Right renal cortex interstitium (tissue), 3 donors: ENCODE measurements around the gene APLP2. TPM values are rescaled to one million over a fixed set of nuclear protein-coding genes. Genes with fewer than 3 reads are reported as not detected.

ENCODE experiments used
- DNase-seq, 3 donors: peaks; one replicate each; pipeline ENCODE4 v3.0.0-alpha.2; 2013; ENCODE audit warnings: low read depth in 3 of 3, low spot score in 2 of 3
- polyA plus RNA-seq, 3 donors: library from polyadenylated mRNA; unstranded; fragments of 120-200 nt; gene quantifications; one replicate each; pipeline ENCODE4 v1.2.1, GENCODE V29; 2013; ENCODE audit not compliant: insufficient read length in 3 of 3

Gene APLP2
- polyA plus RNA-seq, 3 donors = 506 to 554 (median 517) TPM

DNA sequence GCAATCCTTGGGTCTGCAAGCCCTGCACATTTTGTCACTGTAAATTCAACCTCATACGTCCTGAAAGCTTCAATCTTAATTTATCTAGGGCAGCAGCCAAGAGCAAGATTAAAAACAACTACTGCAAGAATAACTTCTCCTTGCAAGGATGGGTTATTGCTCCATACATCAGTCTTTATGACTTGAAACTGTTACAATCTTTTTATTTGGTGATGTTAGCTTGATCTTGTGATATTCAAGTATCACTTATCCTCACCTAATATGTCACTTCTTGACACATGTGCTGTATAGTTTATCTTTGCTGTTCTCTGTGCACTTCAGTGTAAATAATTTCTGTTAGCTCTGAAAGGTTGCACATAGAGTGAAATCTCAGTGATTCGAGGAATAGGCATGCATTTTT lies 14.7 kb upstream of the APLP2 start:
- DNase-seq = no peak

DNA sequence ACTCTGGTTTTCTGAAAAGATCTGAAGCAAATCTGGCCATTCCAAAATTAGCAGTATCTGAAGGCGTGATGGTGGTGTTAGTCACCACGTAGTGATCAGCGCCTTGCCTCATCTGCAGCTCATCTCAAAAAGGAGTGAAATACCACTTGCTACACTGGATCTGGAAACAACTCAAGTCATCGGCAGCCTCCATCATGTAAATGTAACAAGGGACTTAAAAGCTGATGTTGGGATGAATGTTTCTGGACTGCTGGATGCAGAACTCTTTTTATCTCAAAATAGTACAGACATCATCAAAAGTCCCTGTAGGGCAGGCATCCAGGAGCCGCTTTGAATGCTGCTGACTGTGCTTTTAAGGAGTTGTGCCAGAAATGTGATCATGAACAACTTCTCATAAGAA lies 14.1 kb upstream of the APLP2 start:
- no peak for DNase-seq

GRCh38 chr11:130061017-130061416 lies 8.7 kb upstream of the APLP2 start:
- no peak for DNase-seq

DNA sequence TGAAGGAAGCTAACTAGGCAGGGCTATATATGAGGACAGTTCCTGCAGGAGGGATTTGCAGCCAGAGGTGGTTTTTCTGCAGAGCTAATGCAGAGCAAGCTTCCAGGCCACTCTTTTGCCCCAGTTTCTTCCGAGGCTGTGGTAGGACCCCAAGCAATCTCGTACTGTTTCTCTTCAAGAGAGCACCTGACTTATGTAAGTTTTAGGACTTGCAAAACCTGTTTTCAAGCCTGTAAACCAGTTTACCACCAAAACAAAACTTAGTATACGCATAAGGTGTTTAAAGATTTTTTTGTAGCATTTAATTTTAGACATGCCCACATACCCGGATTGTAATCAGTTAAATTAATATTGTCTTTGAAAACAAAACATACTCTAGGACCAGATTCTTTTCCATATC lies 7.7 kb upstream of the APLP2 start:
- no peak for DNase-seq

GRCh38 chr11:130063451-130063850 lies 6.2 kb upstream of the APLP2 start:
- DNase-seq = no peak

GRCh38 chr11:130064596-130064995 lies 5.1 kb upstream of the APLP2 start:
- DNase-seq = no peak

DNA sequence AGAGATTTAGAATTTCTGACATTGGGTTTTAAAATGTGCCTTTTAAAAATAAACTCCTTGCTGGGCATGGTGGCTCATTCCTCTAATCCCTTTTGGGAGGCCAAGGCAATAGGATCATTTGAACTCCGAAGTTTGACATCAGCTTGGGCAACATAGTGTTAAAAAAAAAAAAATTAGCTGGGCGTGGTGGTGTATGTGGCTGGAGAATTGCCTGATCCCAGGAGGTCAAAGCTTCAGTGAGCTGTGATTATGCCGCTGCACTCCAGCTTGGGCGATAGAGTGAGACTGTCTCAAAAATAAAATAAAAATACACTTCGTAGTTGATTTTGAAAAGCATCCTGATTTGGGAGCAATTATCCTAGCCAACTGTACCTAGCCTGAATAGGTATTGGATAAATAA lies 3.4 kb upstream of the APLP2 start:
- DNase-seq = no peak

DNA sequence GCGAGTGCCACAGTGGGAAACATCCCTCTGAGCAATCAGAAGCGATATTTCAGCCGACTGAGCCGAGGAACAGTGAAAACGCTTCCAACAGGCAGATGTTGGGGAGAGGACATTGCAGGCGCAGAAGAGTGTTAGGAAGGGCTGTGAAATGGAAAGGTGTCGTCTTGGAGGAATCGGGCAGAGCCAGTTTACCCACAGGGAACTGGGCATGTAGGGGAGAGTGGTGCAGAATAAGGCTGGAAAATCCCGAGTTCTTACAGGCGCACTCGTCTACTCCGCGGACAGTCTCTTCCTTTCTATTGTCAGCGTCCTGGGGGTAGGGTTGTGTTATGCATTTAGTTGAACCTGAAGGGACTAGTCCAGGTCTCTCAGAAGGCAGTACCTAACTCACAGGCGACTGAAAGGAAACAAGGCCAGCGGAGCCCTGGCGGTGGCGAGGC lies 1.1 kb upstream of the APLP2 start:
- DNase-seq = no peak

DNA sequence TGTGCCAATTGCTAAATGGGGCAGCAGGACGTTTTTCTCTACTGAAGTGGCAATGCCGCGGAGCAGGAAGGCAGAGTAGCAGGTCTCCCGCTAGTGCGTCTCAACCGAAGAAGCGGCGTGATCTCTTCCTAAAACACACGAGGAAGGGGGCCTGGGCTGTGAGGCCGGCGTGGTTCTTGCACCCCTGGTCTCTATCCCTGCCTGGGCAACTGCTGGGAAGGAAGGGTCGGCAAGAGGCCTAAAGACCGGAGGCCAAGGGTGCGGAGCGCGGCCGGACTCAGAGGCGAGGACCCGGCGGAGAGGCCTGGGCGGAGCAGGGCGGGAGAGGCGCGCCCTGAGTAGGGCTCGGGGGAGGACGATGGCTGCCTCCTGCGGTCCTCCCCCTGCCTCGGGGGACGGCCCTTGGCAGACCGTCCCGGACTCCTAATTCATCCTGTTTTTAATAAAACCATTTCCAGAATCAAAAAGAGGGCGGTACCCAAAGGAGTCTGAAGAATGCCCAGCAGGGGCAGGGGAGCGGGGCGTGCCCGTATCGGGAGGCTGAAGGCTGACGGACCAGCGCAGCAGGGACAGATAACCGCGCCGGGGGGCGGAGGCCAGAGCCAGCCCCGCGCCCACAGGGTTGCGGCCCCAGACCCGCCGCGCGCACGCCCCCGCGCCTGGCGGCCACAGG lies 572 bp upstream of the APLP2 start:
- peak in 1 of 3 donors; percentile 32 for DNase-seq

DNA sequence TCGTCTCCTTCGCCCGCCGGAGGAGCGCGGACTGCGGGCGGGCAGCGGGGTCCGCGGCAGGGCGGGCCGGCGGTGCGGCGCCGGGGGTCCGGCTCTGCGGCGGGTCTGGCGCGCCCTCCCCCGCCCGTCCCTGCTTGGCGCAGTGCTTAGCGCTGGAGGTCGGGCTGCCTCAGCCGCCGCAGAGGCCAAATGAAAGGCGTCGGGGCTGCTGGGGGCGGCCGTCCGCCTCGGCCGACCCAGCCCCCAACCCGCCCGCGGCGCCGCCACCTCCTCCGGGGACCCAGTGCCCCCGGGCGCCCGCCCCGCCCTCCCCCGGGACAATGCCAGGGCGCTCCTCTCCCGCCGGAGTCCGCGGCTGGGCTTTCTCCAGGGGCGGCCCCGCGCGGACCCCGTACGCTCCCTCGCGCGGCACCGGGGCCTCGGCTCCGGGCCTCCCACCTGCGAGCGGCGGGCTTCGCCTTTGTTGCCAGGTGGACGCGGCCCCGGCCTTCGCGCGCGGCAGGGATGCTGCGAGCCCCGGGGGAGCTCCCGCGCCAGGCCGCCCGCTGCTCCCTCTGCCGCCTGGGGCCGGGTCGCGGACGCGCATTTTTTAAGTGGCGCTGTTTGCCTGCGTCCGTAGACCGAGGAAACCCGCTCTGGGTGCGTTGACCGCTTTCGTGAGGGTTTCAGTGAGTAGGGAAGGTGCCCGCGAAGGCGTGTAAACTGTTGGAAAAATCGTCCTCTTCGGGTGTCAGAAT lies 583 bp downstream of the APLP2 start:
- DNase-seq = peak in 1 of 3 donors; percentile 25

DNA sequence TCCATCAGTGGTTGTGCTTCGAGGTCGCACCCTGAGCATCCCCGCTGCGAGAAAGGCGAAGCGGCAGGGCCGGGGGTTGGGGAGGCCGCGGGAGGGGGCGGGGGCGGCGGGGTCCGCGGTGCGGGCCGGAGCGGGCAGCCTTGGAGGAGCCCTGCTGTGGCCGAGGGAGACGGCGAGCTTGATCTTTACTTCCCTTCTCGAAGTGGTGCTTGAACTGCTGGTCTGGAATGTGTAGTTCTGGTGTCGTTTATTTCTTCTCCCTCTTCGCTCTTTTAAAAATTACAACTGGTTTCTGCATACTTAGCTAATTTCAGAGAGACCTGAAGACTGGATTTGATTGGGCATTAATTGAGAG lies 1.1 kb downstream of the APLP2 start:
- peak in 1 of 3 donors; percentile 21 for DNase-seq

- DNase-seq = peak in 1 of 3 donors; percentile 15
Observed at GRCh38 chr11:130071211-130071712, 1.6 kb downstream of the APLP2 start.

DNA sequence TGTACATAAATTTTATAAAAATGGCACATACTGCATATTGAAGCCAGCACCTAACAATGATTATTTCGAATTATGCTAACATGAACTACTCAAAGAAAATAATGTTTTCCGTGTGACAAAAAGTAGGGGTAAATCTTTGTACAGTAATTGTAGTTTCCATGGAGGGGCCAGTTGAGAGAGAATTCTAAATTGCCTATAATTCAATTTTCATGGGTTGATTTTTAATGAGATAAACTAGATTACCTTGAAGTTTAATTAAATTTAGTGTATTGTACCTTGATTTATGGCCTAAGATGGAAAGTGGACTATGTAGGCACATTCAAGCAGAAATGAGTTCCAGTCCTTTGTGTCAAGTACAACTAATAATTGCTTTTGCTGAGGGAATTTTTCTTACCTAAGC lies 5.0 kb downstream of the APLP2 start:
- no peak for DNase-seq

GRCh38 chr11:130076778-130077481 lies 7.2 kb downstream of the APLP2 start:
- no peak for DNase-seq

DNA sequence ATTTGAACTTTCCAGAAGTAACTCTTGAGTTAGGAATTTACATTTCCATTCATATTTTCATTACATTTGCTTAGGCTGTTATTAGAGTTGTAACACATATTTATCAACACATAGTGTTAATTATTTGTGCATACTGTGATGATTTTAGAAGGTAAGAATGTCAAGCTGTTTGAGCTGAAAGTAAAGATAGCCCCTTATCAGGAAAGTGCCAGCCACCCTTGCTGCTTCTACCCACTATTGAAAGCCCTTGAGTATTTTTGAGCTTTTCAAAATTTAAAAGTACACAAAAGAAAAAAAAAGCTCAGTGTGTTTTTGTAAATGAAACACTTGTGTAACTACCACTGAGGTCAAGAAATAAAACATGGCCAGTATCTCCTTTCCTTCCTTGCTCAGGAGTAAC lies 8.0 kb downstream of the APLP2 start:
- DNase-seq = no peak

DNA sequence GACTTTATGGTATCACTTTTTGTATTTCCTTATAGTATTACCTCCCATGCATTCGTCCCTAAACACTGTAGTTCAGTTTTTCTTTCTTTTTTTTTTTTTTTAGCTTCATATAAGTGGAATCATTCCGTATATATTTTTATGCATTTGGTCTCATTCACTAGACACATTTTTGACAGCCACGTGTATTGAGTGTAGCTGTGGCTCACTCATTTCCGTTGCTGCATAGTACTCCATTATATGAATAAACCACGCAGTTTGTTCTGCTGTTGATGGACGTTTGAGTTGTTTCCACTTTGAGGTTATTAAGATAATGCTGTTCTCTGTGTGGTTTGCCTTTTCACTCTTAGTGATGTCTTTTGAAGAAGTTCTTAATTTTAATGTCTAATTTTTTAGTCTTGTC lies 8.4 kb downstream of the APLP2 start:
- no peak for DNase-seq

GRCh38 chr11:130085671-130086290 lies 16.1 kb downstream of the APLP2 start:
- DNase-seq = no peak

DNA sequence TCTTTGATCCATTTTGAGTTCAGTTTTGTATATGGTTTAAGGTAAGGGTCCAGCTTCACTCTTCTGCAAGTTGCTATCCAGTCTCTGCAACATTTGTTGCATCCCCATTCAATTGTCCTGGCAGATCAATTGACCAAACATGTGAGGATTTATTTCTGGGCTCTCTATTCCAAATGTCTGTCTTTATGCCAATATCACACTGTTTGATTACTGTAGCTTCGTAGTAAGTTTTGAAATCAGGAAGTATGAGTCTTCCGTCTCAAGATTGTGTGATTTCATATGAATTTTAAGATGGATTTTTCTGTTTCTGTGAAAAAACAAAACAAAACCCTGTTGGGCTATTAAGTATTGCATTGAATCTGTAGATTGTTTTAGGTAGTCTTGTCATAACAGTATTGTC lies 17.0 kb downstream of the APLP2 start:
- no peak for DNase-seq

DNA sequence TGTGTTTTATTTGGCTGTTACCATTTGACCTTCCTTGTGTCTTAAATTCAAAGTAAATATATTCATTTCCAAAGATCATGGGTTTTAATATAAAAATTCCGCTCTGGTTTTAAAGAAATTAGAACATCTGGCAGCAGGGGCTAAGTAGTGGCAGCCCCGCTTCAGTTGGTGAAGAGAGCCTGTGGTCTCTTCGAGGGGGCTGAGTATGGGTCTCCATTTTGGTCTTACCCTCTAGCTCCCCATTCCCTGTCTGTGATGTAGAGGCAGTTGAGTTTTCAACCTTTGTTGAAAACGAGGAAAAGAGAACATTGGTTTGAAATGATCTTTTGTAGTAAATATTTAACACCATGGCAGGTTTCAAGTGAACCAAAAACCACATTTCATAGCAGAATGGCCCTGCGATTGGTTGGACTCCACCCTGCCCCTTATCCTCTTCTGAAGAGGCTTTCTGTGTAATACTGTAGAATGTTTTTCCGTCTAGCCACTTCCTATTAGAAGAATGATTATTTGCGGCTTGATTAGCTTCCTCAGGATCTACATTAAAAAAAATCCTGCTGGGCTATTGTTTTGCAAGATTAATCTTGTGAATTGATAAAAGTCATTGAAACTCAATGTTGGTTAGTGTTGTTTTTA lies 17.7 kb downstream of the APLP2 start:
- DNase-seq = no peak

GRCh38 chr11:130088217-130088616 lies 18.5 kb downstream of the APLP2 start:
- DNase-seq = no peak
